Activated T-helper 17 cell treated with anti-CD3 and anti-CD28 coated beads, Interleukin-2, amount 50 U/mL, for 72 hours (primary cell): Measurements from ENCODE around the gene TCF7L1. TPM values are rescaled to one million over a fixed set of nuclear protein-coding genes. Genes with fewer than 3 reads are reported as not detected.
"Not testable (repeated sequence)": the region's sequence is repeated elsewhere in the genome, so short reads cannot be mapped to it uniquely, and the experiment has no call there.

Experiments
- ATAC-seq: fragments of 150-1000 bp; cut with Tn5 transposase; replicated peaks from 2 replicates; pipeline ENCODE4 v1.10.0; 2021; ENCODE audit warnings: mild to moderate bottlenecking, moderate library complexity
- H3K27ac Mint-ChIP-seq: one replicate; pipeline ENCODE4 v1.8.0; 2022; ENCODE audit warnings: mixed read lengths
- H3K27me3 Mint-ChIP-seq: one replicate; pipeline ENCODE4 v1.8.0; 2022; ENCODE audit warnings: mixed read lengths
- H3K36me3 Mint-ChIP-seq: one replicate; pipeline ENCODE4 v1.8.0; 2022; ENCODE audit warnings: low read depth, mild to moderate bottlenecking, mixed read lengths
- H3K4me1 Mint-ChIP-seq: one replicate; pipeline ENCODE4 v1.8.0; 2022; ENCODE audit warnings: mixed read lengths
- H3K4me3 Mint-ChIP-seq: one replicate; pipeline ENCODE4 v1.8.0; 2022; ENCODE audit warnings: mild to moderate bottlenecking, mixed read lengths
- H3K9me3 Mint-ChIP-seq: one replicate; pipeline ENCODE4 v1.8.0; 2022; ENCODE audit warnings: mixed read lengths
- total RNA-seq, 2 donors: library from RNA; stranded (reverse); gene quantifications; one replicate each; pipeline ENCODE4 v1.2.3, GENCODE V29; 2022

The TCF7L1 gene
- total RNA-seq, 2 donors from 2014 or later: not detected

- Mint-ChIP-seq H3K9me3 (no peaks in the 10 kb centered on the region), H3K27ac (no peak overlapping the region), H3K4me3 (no peak overlapping the region), H3K36me3 (no peaks in the 10 kb centered on the region), H3K27me3 (peaks cover 18% of the 10 kb centered on the region), H3K4me1 (no peaks in the 10 kb centered on the region)
- no peak for ATAC-seq
These were observed 17.0 kb upstream of the TCF7L1 start for GRCh38 chr2:85116207-85116606.

- no peak overlapping the region for H3K27ac Mint-ChIP-seq
- H3K4me3 Mint-ChIP-seq: no peak overlapping the region
- ATAC-seq: no peak
- no peaks in the 10 kb centered on the region for H3K27me3 Mint-ChIP-seq
- no peaks in the 10 kb centered on the region for H3K36me3 Mint-ChIP-seq
- H3K4me1 Mint-ChIP-seq: no peaks in the 10 kb centered on the region
- H3K9me3 Mint-ChIP-seq: no peaks in the 10 kb centered on the region
These were observed 13.3 kb upstream of the TCF7L1 start for GRCh38 chr2:85119900-85120299.

GRCh38 chr2:85120363-85120762, 12.8 kb upstream of the TCF7L1 start:
- Mint-ChIP-seq H3K4me3 (no peak overlapping the region), H3K27me3 (no peaks in the 10 kb centered on the region), H3K4me1 (no peaks in the 10 kb centered on the region), H3K27ac (no peak overlapping the region), H3K36me3 (no peaks in the 10 kb centered on the region), H3K9me3 (no peaks in the 10 kb centered on the region)
- ATAC-seq: no peak

- H3K9me3 Mint-ChIP-seq, ATAC-seq, H3K4me1 Mint-ChIP-seq, H3K27ac Mint-ChIP-seq, H3K36me3 Mint-ChIP-seq, H3K4me3 Mint-ChIP-seq: not testable (repeated sequence)
- H3K27me3 Mint-ChIP-seq: peaks cover 20% of the 10 kb centered on the region
These were observed 6.7 kb upstream of the TCF7L1 start for GRCh38 chr2:85126462-85126861.

- H3K27ac Mint-ChIP-seq: no peak overlapping the region
- H3K27me3 Mint-ChIP-seq: peaks cover 33% of the 10 kb centered on the region
- no peak for ATAC-seq
- H3K36me3 Mint-ChIP-seq: no peaks in the 10 kb centered on the region
- H3K9me3 Mint-ChIP-seq: no peaks in the 10 kb centered on the region
- H3K4me1 Mint-ChIP-seq: no peaks in the 10 kb centered on the region
- no peak overlapping the region for H3K4me3 Mint-ChIP-seq
These were observed 3.3 kb upstream of the TCF7L1 start for GRCh38 chr2:85129861-85130260.

- H3K9me3 Mint-ChIP-seq: no peaks in the 10 kb centered on the region
- no peak for ATAC-seq
- H3K27me3 Mint-ChIP-seq: peaks cover 35% of the 10 kb centered on the region
- no peak overlapping the region for H3K27ac Mint-ChIP-seq
- H3K4me1 Mint-ChIP-seq: no peaks in the 10 kb centered on the region
- no peaks in the 10 kb centered on the region for H3K36me3 Mint-ChIP-seq
- no peak overlapping the region for H3K4me3 Mint-ChIP-seq
These were observed 2.8 kb upstream of the TCF7L1 start for GRCh38 chr2:85130407-85130806.

DNA sequence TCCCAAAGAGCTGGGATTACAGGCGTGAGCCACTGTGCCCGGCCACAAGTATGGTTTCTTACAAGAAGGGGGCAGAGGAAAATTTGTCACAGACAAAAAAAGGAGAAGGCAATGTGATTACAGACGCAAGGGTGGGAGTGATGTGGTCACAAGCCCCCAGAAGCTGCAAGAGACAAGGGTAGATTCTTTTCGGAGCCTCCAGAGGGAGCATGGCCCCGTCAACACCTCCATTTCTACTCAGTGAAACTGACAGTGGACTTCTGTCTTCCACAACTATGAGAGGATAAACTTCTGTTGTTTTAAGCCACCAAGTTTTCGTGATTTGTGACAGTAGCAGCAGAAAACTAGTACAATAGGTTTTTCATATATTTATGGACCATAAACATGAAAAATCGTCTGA, 2.1 kb upstream of the TCF7L1 start:
- Mint-ChIP-seq H3K27me3 (peaks cover 42% of the 10 kb centered on the region), H3K4me1 (no peaks in the 10 kb centered on the region), H3K4me3 (no peak overlapping the region), H3K36me3 (no peaks in the 10 kb centered on the region), H3K27ac (no peak overlapping the region), H3K9me3 (no peaks in the 10 kb centered on the region)
- no peak for ATAC-seq

GRCh38 chr2:85132397-85132796, 795 bp upstream of the TCF7L1 start:
- no peak for ATAC-seq
- Mint-ChIP-seq H3K27ac (no peak overlapping the region), H3K9me3 (no peaks in the 10 kb centered on the region), H3K4me1 (no peaks in the 10 kb centered on the region), H3K27me3 (peaks cover 48% of the 10 kb centered on the region), H3K4me3 (peak overlapping the region; percentile 58), H3K36me3 (no peaks in the 10 kb centered on the region)

DNA sequence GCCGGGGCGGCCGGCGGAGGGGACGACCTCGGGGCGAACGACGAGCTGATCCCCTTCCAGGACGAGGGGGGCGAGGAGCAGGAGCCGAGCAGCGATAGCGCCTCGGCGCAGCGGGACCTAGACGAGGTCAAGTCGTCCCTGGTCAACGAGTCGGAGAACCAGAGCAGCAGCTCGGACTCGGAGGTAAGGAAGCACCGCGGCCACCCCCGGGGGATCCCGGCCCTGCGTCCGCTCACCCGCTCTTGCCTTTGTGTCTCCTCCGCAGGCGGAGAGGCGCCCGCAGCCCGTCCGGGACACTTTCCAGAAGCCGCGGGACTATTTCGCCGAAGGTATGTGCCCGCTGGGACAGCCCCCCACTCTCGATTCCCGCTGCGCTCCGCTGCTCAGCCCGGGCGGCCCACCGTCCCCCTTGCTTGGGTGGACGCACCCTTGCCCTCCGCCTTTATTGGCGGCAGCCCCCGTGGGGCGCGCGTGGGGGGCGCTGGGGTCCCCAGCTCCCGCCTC, 611 bp downstream of the TCF7L1 start:
- peaks cover 41% of the 10 kb centered on the region for H3K27me3 Mint-ChIP-seq
- no peaks in the 10 kb centered on the region for H3K9me3 Mint-ChIP-seq
- no peaks in the 10 kb centered on the region for H3K4me1 Mint-ChIP-seq
- H3K27ac Mint-ChIP-seq: no peak overlapping the region
- H3K36me3 Mint-ChIP-seq: no peaks in the 10 kb centered on the region
- no peak overlapping the region for H3K4me3 Mint-ChIP-seq
- ATAC-seq: peak; percentile 34

DNA sequence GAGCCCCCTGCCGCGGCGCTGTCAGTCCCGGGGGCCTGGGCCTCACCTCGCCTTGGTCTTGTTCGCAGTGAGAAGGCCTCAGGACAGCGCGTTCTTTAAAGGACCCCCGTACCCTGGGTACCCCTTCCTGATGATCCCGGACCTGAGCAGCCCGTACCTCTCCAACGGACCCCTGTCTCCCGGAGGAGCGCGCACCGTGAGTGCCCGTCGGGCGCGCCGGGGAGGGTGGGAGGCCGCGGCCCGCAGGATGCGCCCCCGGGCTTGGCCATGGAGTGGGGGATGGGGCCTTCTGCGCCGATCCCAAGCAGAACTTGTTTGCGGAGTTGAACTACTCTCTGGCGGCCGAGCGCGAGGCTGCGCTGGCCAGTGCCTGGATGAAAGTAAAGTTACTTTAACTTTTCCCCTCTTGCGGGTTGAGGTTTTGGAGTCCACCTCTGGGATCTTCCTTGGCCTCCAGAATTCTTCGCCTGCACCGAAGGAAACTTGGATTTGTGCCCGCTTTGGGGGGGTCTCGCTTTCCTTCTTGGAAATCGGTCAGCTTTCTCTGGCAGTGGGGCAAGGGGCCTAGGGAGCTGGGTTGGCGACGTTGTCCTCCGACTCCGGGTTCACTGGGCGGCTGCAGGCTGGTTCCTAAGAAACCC, 1.2 kb downstream of the TCF7L1 start:
- Mint-ChIP-seq H3K9me3 (no peaks in the 10 kb centered on the region), H3K4me1 (no peaks in the 10 kb centered on the region), H3K27ac (no peak overlapping the region), H3K36me3 (no peaks in the 10 kb centered on the region), H3K4me3 (peak overlapping the region; percentile 20), H3K27me3 (peaks cover 44% of the 10 kb centered on the region)
- no peak for ATAC-seq

DNA sequence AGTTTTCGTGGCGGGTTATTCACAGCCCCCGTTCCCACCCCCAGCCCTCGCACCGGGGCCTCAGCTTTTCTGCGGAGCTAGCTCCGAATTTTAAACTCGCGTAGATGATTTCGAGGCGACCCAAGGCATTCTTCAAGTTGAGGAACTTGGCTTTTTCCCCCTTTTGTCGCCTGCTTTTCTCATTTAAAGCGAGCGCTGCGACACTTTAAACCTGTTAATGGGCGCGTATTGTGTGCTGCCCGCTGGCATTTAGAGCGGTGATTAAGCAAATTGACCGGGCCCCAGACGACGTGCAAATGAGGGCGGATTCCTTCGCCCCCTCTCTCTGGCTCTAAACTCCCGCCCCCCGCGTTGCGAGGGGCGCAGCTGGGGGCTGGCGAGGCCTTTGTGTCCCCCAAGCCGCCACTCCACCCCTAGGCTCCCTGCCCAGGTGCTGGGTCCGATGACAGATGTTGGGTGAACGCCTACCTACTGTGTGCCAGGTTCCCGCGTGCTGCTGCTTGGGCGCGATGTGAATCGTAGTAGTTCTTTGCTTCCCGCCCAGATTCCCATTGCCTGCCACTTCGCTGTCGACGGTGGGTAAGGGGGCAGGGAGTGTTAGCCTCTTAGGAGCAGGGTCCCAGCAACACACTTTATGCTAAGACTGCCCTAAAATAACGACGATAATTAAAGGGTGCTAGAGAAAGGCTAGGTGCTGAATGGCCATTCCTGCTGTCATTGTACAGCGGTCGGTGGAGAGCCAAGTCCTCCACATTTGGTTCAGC, 1.9 kb downstream of the TCF7L1 start:
- H3K4me3 Mint-ChIP-seq: peak overlapping the region; percentile 20

GRCh38 chr2:85135660-85135914, 2.4 kb downstream of the TCF7L1 start:
- Mint-ChIP-seq H3K9me3 (no peaks in the 10 kb centered on the region), H3K27me3 (peaks cover 48% of the 10 kb centered on the region), H3K27ac (no peak overlapping the region), H3K4me3 (no peak overlapping the region), H3K36me3 (no peaks in the 10 kb centered on the region), H3K4me1 (no peaks in the 10 kb centered on the region)
- ATAC-seq: no peak

More for the DNA sequence above, 1.9 kb downstream of the TCF7L1 start:
- H3K27ac Mint-ChIP-seq: no peak overlapping the region
- no peaks in the 10 kb centered on the region for H3K36me3 Mint-ChIP-seq
- no peaks in the 10 kb centered on the region for H3K9me3 Mint-ChIP-seq
- H3K4me1 Mint-ChIP-seq: no peaks in the 10 kb centered on the region
- ATAC-seq: no peak
- H3K27me3 Mint-ChIP-seq: peaks cover 49% of the 10 kb centered on the region

- no peaks in the 10 kb centered on the region for H3K9me3 Mint-ChIP-seq
These were observed 4.0 kb downstream of the TCF7L1 start for GRCh38 chr2:85137156-85137555.

GRCh38 chr2:85143463-85144082, 10.4 kb downstream of the TCF7L1 start:
- Mint-ChIP-seq H3K27me3 (peaks cover 43% of the 10 kb centered on the region), H3K4me1 (no peaks in the 10 kb centered on the region), H3K9me3 (no peaks in the 10 kb centered on the region), H3K4me3 (no peak overlapping the region), H3K36me3 (no peaks in the 10 kb centered on the region), H3K27ac (no peak overlapping the region)
- no peak for ATAC-seq

More at GRCh38 chr2:85137156-85137555, 4.0 kb downstream of the TCF7L1 start:
- Mint-ChIP-seq H3K27ac (no peak overlapping the region), H3K27me3 (peaks cover 47% of the 10 kb centered on the region), H3K4me1 (no peaks in the 10 kb centered on the region), H3K36me3 (no peaks in the 10 kb centered on the region), H3K4me3 (no peak overlapping the region)
- ATAC-seq: no peak
